Astrocyte of the spinal cord (primary cell): ENCODE measurements around the gene ZHX3.

ENCODE experiments used
- DNase-seq: peaks from one replicate; pipeline ENCODE4 v3.0.0; 2011; ENCODE audit warnings: low read depth, low spot score
- H3K4me3 ChIP-seq: 2 replicates; pipeline ENCODE4 v1.5.1; 2011; ENCODE audit warnings: low read depth, mild to moderate bottlenecking, low read length, moderate library complexity
- CTCF ChIP-seq: IDR thresholded peaks from 2 replicates; pipeline ENCODE4 v1.5.1; 2012; ENCODE audit warnings: low read depth, mild to moderate bottlenecking, low read length, inconsistent platforms
- in situ Hi-C: cut with HindIII; loops from 2 replicates; pipeline ENCODE4 v1.10.0; 2017; ENCODE audit warnings: low sequenced_read_pairs

ZHX3 gene

GRCh38 chr20:41353530-41353929, 36.0 kb upstream of the ZHX3 start:
- H3K4me3 ChIP-seq = no peak overlapping the region
- TF ChIP-seq CTCF = no peak
- no peak for DNase-seq
- in situ Hi-C loops = no loop called here

- H3K4me3 ChIP-seq = no peak overlapping the region
- TF ChIP-seq CTCF = no peak
- in situ Hi-C loops = no loop called here
- DNase-seq = no peak
Measured at GRCh38 chr20:41352666-41353065, 35.1 kb upstream of the ZHX3 start.

- in situ Hi-C loops = no loop called here
- no peak for DNase-seq
- no peak for TF ChIP-seq CTCF
- no peak overlapping the region for H3K4me3 ChIP-seq
Measured at GRCh38 chr20:41352106-41352505, 34.6 kb upstream of the ZHX3 start.

- in situ Hi-C loops = no loop called here
- TF ChIP-seq CTCF = no peak
- no peak overlapping the region for H3K4me3 ChIP-seq
- no peak for DNase-seq
Measured at GRCh38 chr20:41350408-41350962, 33.0 kb upstream of the ZHX3 start.

GRCh38 chr20:41349943-41350342, 32.4 kb upstream of the ZHX3 start:
- no peak for TF ChIP-seq CTCF
- in situ Hi-C loops = no loop called here
- no peak for DNase-seq
- no peak overlapping the region for H3K4me3 ChIP-seq

- TF ChIP-seq CTCF = no peak
- no peak for DNase-seq
- in situ Hi-C loops = no loop called here
Measured at GRCh38 chr20:41349266-41349665, 31.7 kb upstream of the ZHX3 start.

More at GRCh38 chr20:41349266-41349665, 31.7 kb upstream of the ZHX3 start:
- H3K4me3 ChIP-seq = no peak overlapping the region
